Measurements from ENCODE around the gene FCHSD2. TPM values are rescaled to one million over a fixed set of nuclear protein-coding genes. Genes with fewer than 3 reads are reported as not detected.
"Not testable (repeated sequence)": the region's sequence is repeated elsewhere in the genome, so short reads cannot be mapped to it uniquely, and the experiment has no call there.

Gene FCHSD2
- total RNA-seq, 1 donor from 2014 or later, result 10.0 TPM

- DNase-seq (ENCODE audit: low read depth) (no peak), FAIRE-seq (no peak)
- no peaks in the 10 kb centered on the region for H3K27me3 ChIP-seq (ENCODE audit: control insufficient read depth, insufficient read depth, low read length)
- H3K36me3 ChIP-seq (ENCODE audit: control insufficient read depth, insufficient read depth, low read length), result no peaks in the 10 kb centered on the region
- H3K4me3 ChIP-seq (ENCODE audit: low read depth, low read length), result no peak overlapping the region
- TF ChIP-seq CTCF (IDR thresholded peaks at IDR 0.05; ENCODE audit: insufficient read depth, low read length, severe bottlenecking), result no peak
Measured at GRCh38 chr11:72863916-72864315, 278.2 kb downstream of the FCHSD2 start.

DNA sequence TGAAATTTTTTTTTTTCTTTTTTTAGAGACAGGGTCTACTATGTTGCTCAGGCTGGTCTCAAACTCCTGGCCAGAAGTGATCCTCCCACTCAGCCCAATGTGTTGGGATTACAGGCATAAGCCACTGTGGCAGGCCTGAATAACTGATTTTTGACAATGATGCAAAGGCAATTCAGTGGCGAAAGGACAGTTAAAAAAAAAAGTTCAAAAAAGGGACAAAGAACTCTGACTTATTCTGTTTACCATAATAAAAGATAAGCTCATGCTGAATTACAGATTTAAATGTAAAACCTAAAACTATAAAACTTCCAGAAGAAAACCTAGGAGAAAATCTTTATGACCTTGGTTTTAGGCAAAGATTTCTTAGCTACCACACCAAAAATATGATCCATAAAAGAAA lies 279.0 kb downstream of the FCHSD2 start:
- Histone ChIP-seq H3K36me3 (ENCODE audit: control insufficient read depth, insufficient read depth, low read length) (no peaks in the 10 kb centered on the region), H3K27me3 (ENCODE audit: control insufficient read depth, insufficient read depth, low read length) (no peaks in the 10 kb centered on the region), H3K4me3 (ENCODE audit: low read depth, low read length) (no peak overlapping the region)
- DNase-seq (ENCODE audit: low read depth), result no peak
- FAIRE-seq, result no peak
- no peak for TF ChIP-seq CTCF (IDR thresholded peaks at IDR 0.05; ENCODE audit: insufficient read depth, low read length, severe bottlenecking)

DNA sequence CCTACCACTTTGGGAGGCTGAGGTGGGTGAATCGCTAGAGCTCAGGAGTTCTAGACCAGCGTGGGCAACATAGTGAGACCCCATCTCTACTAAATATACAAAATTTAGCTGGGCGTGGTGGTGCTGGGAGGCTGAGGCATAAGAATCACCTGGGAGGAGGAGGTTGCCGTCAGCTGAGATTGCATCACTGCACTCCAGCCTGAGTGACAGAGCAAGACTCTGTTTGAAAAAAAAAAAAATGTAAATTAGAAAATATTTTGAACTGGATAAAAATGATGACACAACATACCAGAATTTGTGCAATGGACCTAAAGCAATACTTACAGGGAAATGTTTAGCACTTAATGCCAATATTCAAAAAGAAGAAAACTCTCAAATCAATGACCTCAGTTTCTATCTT lies 281.5 kb downstream of the FCHSD2 start:
- Histone ChIP-seq H3K4me3 (ENCODE audit: low read depth, low read length) (no peak overlapping the region), H3K36me3 (ENCODE audit: control insufficient read depth, insufficient read depth, low read length) (no peaks in the 10 kb centered on the region), H3K27me3 (ENCODE audit: control insufficient read depth, insufficient read depth, low read length) (no peaks in the 10 kb centered on the region)
- TF ChIP-seq CTCF (IDR thresholded peaks at IDR 0.05; ENCODE audit: insufficient read depth, low read length, severe bottlenecking), result no peak
- no peak for FAIRE-seq
- DNase-seq (ENCODE audit: low read depth), result peak; percentile 20

DNA sequence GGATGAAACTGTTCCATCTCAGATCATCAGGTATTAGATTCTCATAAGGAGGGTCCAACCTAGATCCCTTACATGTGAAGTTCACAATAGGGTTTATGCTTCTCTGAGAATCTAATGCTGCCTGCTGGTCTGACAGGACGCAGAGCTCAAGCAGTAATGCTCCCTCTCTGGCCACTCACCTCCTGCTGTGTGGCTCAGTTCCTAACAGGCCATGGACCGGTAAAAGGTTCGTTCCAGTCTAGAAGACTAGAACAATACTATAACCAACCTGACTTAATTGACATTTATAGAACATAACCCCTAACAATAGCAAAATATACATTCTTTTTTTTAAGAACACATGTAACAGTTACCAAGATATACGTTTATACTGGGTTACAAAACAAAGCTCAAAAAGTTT lies 282.1 kb downstream of the FCHSD2 start:
- DNase-seq (ENCODE audit: low read depth) (no peak), FAIRE-seq (no peak)
- no peak overlapping the region for H3K4me3 ChIP-seq (ENCODE audit: low read depth, low read length)
- no peak for TF ChIP-seq CTCF (IDR thresholded peaks at IDR 0.05; ENCODE audit: insufficient read depth, low read length, severe bottlenecking)
- H3K36me3 ChIP-seq (ENCODE audit: control insufficient read depth, insufficient read depth, low read length), result no peaks in the 10 kb centered on the region
- no peaks in the 10 kb centered on the region for H3K27me3 ChIP-seq (ENCODE audit: control insufficient read depth, insufficient read depth, low read length)

- H3K4me3 ChIP-seq (ENCODE audit: low read depth, low read length), result no peak overlapping the region
- FAIRE-seq (no peak), DNase-seq (ENCODE audit: low read depth) (peak; percentile 23)
- H3K36me3 ChIP-seq (ENCODE audit: control insufficient read depth, insufficient read depth, low read length), result no peaks in the 10 kb centered on the region
- H3K27me3 ChIP-seq (ENCODE audit: control insufficient read depth, insufficient read depth, low read length), result no peaks in the 10 kb centered on the region
- TF ChIP-seq CTCF (IDR thresholded peaks at IDR 0.05; ENCODE audit: insufficient read depth, low read length, severe bottlenecking), result no peak
Measured at GRCh38 chr11:72859126-72859525, 283.0 kb downstream of the FCHSD2 start.

DNA sequence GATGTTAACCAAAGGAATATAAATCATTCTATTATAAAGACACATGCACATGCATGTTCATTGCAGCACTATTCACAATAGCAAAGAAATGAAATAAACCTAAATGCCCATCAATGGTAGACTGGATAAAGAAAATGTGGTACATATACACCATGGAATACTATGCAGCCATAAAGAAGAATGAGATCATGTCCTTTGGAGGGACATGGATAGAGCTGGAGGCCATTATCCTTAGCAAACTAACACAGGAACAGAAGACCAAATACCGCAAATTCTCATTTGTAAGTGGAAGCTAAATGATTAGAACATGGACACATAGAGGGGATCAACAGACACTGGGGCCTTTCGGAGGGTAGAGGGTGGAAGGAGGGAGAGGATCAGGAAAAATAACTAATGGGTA lies 283.9 kb downstream of the FCHSD2 start:
- H3K36me3 ChIP-seq (ENCODE audit: control insufficient read depth, insufficient read depth, low read length); H3K27me3 ChIP-seq (ENCODE audit: control insufficient read depth, insufficient read depth, low read length); H3K4me3 ChIP-seq (ENCODE audit: low read depth, low read length); DNase-seq (ENCODE audit: low read depth); FAIRE-seq: not testable (repeated sequence)

All from bronchial epithelial cell (primary cell).